Muscle layer of colon (tissue), 2 donors: ENCODE measurements around the gene SZRD1.

ENCODE experiments used
- H3K27ac ChIP-seq: one replicate; pipeline ENCODE4 v1.7.0; 2013; ENCODE audit warnings: low read depth, mild to moderate bottlenecking, low read length, moderate library complexity
- H3K27me3 ChIP-seq, 2 donors: one replicate each; pipeline ENCODE4 v1.7.0; 2013; ENCODE audit warnings: low read length in 2 of 2, mild to moderate bottlenecking in 2 of 2; ENCODE audit not compliant: insufficient read depth in 2 of 2, control insufficient read depth in 1 of 2
- H3K36me3 ChIP-seq: one replicate; pipeline ENCODE4 v1.7.0; 2013; ENCODE audit warnings: mild to moderate bottlenecking, low read length; ENCODE audit not compliant: insufficient read depth
- H3K4me1 ChIP-seq: one replicate; pipeline ENCODE4 v1.7.0; 2013; ENCODE audit warnings: mild to moderate bottlenecking, low read length; ENCODE audit not compliant: insufficient read depth
- H3K4me3 ChIP-seq, 2 donors: one replicate each; pipeline ENCODE4 v1.7.0; 2013; ENCODE audit warnings: low read length in 2 of 2, low read depth in 1 of 2, mild to moderate bottlenecking in 1 of 2, moderate library complexity in 1 of 2
- H3K9ac ChIP-seq: one replicate; pipeline ENCODE4 v1.7.0; 2013; ENCODE audit warnings: low read length
- H3K9me3 ChIP-seq: one replicate; pipeline ENCODE4 v1.7.0; 2013; ENCODE audit warnings: mild to moderate bottlenecking, low read length
- donor health status: abdominal sarcoma.
- donor health status: Adenocarcinoma of cecum.

Gene SZRD1

GRCh38 chr1:16406868-16407267, 39.8 kb downstream of the SZRD1 start:
- Histone ChIP-seq H3K36me3 (no peaks in the 10 kb centered on the region), H3K4me1 (no peaks in the 10 kb centered on the region), H3K9ac (no peak overlapping the region), H3K27me3 (peaks cover 0 to 5% of the 10 kb centered on the region in 2 donors), H3K4me3 (no peak overlapping the region), H3K9me3 (no peaks in the 10 kb centered on the region), H3K27ac (no peak overlapping the region)

- no peaks in the 10 kb centered on the region for H3K4me1 ChIP-seq
- no peaks in the 10 kb centered on the region for H3K9me3 ChIP-seq
- H3K36me3 ChIP-seq = no peaks in the 10 kb centered on the region
- no peak overlapping the region for H3K4me3 ChIP-seq
- H3K27me3 ChIP-seq = peaks cover 0 to 5% of the 10 kb centered on the region in 2 donors
- H3K27ac ChIP-seq = no peak overlapping the region
- H3K9ac ChIP-seq = no peak overlapping the region
Observed at GRCh38 chr1:16409536-16410152, 42.6 kb downstream of the SZRD1 start.

- H3K4me1 ChIP-seq = no peaks in the 10 kb centered on the region
- H3K9ac ChIP-seq = no peak overlapping the region
- H3K27ac ChIP-seq = no peak overlapping the region
- peaks cover 0 to 5% of the 10 kb centered on the region in 2 donors for H3K27me3 ChIP-seq
- H3K36me3 ChIP-seq = no peaks in the 10 kb centered on the region
- no peaks in the 10 kb centered on the region for H3K9me3 ChIP-seq
- no peak overlapping the region for H3K4me3 ChIP-seq
Observed at GRCh38 chr1:16410803-16411202, 43.8 kb downstream of the SZRD1 start.

- Histone ChIP-seq H3K9ac (no peak overlapping the region), H3K27ac (no peak overlapping the region), H3K27me3 (peaks cover 0 to 5% of the 10 kb centered on the region in 2 donors), H3K4me3 (no peak overlapping the region), H3K9me3 (no peaks in the 10 kb centered on the region), H3K4me1 (no peaks in the 10 kb centered on the region), H3K36me3 (no peaks in the 10 kb centered on the region)
Observed at GRCh38 chr1:16413191-16413590, 46.1 kb downstream of the SZRD1 start.

GRCh38 chr1:16418823-16419425, 51.9 kb downstream of the SZRD1 start:
- no peaks in the 10 kb centered on the region for H3K36me3 ChIP-seq
- H3K9me3 ChIP-seq = no peaks in the 10 kb centered on the region
- no peaks in the 10 kb centered on the region for H3K4me1 ChIP-seq
- no peak overlapping the region for H3K27ac ChIP-seq
- H3K27me3 ChIP-seq = no peaks in the 10 kb centered on the region
- no peak overlapping the region for H3K9ac ChIP-seq
- no peak overlapping the region for H3K4me3 ChIP-seq

GRCh38 chr1:16420424-16421118, 53.5 kb downstream of the SZRD1 start:
- H3K27ac ChIP-seq = no peak overlapping the region
- no peaks in the 10 kb centered on the region for H3K4me1 ChIP-seq
- H3K36me3 ChIP-seq = no peaks in the 10 kb centered on the region
- H3K9ac ChIP-seq = no peak overlapping the region
- H3K27me3 ChIP-seq = no peaks in the 10 kb centered on the region
- no peak overlapping the region for H3K4me3 ChIP-seq
- no peaks in the 10 kb centered on the region for H3K9me3 ChIP-seq

- no peaks in the 10 kb centered on the region for H3K36me3 ChIP-seq
- H3K27me3 ChIP-seq = no peaks in the 10 kb centered on the region
- no peak overlapping the region for H3K9ac ChIP-seq
- no peaks in the 10 kb centered on the region for H3K9me3 ChIP-seq
- no peak overlapping the region for H3K4me3 ChIP-seq
- no peak overlapping the region for H3K27ac ChIP-seq
- no peaks in the 10 kb centered on the region for H3K4me1 ChIP-seq
Observed at GRCh38 chr1:16421201-16421600, 54.2 kb downstream of the SZRD1 start.

- Histone ChIP-seq H3K27ac (no peak overlapping the region), H3K4me1 (no peaks in the 10 kb centered on the region), H3K4me3 (no peak overlapping the region), H3K9me3 (no peaks in the 10 kb centered on the region), H3K9ac (no peak overlapping the region), H3K27me3 (no peaks in the 10 kb centered on the region), H3K36me3 (no peaks in the 10 kb centered on the region)
Observed at GRCh38 chr1:16422041-16422440, 55.0 kb downstream of the SZRD1 start.

GRCh38 chr1:16425125-16426025, 58.3 kb downstream of the SZRD1 start:
- H3K9me3 ChIP-seq = no peaks in the 10 kb centered on the region
- H3K4me3 ChIP-seq = no peak overlapping the region
- H3K36me3 ChIP-seq = no peaks in the 10 kb centered on the region
- no peaks in the 10 kb centered on the region for H3K27me3 ChIP-seq
- no peak overlapping the region for H3K9ac ChIP-seq
- no peak overlapping the region for H3K27ac ChIP-seq
- H3K4me1 ChIP-seq = no peaks in the 10 kb centered on the region

GRCh38 chr1:16430606-16431005, 63.6 kb downstream of the SZRD1 start:
- H3K27me3 ChIP-seq = no peaks in the 10 kb centered on the region
- H3K36me3 ChIP-seq = no peaks in the 10 kb centered on the region
- no peak overlapping the region for H3K9ac ChIP-seq
- H3K4me1 ChIP-seq = no peaks in the 10 kb centered on the region
- no peak overlapping the region for H3K4me3 ChIP-seq
- no peaks in the 10 kb centered on the region for H3K9me3 ChIP-seq
- H3K27ac ChIP-seq = no peak overlapping the region

- Histone ChIP-seq H3K4me1 (no peaks in the 10 kb centered on the region), H3K27me3 (no peaks in the 10 kb centered on the region), H3K4me3 (no peak overlapping the region), H3K9me3 (no peaks in the 10 kb centered on the region), H3K9ac (no peak overlapping the region), H3K36me3 (no peaks in the 10 kb centered on the region), H3K27ac (no peak overlapping the region)
Observed at GRCh38 chr1:16433030-16433429, 66.0 kb downstream of the SZRD1 start.
